ENCODE data around the gene TMEM212. TPM values are rescaled to one million over a fixed set of nuclear protein-coding genes. Genes with fewer than 3 reads are reported as not detected.
"Not testable (repeated sequence)": the region's sequence is repeated elsewhere in the genome, so short reads cannot be mapped to it uniquely, and the experiment has no call there.

The TMEM212 gene
- polyA plus RNA-seq, 1 donor: 0.15 TPM

DNA sequence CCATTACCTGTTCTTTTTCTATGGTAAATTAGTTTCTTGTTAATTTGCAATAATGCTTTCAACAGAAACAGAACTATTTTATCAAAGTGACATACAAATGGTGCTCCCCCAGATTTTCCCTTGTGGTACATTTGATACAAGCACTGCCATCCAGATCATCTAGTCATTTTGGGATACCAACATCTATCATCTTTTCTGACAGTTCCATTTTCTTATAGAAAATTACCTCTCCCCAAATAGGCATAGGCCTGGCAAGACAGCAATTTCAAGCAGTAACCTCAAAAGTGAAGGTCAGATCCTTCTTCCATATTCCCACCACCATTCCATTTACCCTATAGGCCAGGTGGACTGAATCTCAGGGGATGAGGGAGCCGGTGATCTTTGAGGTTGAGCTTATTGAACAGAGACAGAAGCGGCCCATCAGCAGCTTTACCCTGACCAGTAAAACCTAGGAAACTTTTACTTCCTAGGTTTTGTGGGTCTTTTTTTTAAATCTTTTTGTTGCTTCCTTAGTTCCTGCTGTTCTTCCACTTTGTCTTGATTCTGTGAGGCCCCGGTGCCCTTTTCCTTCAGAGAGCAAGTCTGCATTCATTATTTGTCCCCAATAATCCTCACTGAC is 29.8 kb upstream of the TMEM212 start:
- no peak for DNase-seq

- peak; percentile 39 for DNase-seq
These were observed 29.2 kb upstream of the TMEM212 start for GRCh38 chr3:171813897-171814460.

- DNase-seq: not testable (repeated sequence)
These were observed 28.5 kb upstream of the TMEM212 start for GRCh38 chr3:171814662-171815061.

- DNase-seq: no peak
These were observed 27.1 kb upstream of the TMEM212 start for GRCh38 chr3:171815973-171816595.

DNA sequence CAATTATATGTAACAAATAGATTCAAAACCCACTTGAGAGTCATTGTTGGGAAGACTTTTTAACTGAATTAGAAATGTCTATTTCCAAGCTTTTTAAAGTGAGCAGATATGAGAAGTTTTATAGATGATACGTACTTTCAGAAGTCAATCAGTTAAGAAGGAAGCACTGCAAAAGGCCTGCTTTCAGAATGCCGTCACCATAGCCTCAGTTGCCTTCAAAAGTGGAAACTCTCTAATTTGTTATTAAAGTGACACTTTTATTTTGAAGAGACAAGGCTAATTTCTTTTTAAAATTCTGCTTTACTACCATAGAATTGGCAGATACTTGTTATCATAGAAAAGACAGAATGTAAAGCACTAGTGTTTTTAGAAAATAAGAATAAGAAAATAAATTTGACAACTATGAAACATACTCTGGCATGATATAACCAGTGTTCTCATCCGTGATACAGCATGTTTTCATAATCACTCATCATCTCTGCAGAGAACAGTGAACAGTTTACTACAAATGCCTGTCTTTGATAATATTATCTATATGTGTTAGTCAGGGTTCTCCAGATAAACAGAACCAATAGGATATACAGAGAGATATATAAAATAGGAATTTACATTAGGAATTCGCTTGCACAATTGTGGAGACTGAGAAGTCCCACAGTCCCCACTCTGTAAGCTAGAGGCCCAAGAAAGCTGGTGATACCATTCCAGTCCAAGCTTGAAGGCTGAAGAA is 25.9 kb upstream of the TMEM212 start:
- no peak for DNase-seq

- no peak for DNase-seq
These were observed 22.1 kb upstream of the TMEM212 start for GRCh38 chr3:171821044-171821443.

DNA sequence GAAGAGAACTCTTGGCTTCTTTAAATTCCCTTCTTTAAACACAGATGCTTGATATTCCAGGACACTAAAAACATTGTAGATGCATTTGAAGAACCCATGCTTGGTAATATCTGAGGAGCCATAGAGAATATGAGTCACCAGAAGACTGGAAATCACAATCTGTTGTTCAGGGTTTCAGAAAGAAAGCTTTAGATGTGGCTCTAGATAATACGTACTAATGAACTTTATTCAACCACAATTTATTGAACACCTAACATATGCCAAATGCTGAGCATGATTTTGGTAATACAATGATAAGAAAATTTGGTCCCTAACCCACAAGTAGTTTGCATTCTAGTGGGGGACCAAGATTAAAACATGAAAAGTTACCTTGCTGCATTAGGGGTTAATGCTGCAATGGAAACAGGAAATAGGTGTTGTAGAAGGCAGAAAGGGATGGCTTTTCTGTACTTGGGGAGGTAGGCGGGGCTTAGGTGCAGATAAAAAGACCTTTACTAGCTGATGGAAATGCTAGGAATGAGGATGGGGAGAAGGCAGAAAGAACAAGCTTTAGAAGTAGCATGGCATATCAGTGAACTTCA is 21.3 kb upstream of the TMEM212 start:
- no peak for DNase-seq

- no peak for DNase-seq
These were observed 20.6 kb upstream of the TMEM212 start for GRCh38 chr3:171822431-171823106.

DNA sequence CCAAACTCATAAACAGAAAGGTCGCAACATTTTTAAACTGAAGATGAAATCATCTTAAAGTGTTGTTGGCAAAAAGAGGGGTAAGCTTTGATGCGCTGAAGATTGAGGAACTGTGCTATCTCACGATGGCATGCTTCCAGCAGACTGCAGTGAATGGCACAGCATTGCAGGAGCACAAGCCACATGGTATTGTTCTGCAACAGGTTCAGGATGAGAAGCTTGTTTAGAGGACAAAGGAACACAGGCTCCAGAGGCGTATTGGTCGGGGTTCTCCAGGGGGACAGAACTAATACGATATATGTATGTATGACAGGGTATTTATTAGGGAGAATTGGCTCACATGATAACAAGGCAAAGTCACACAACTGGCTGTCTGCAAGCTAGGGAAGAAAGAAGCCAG is 19.0 kb upstream of the TMEM212 start:
- DNase-seq: no peak

- DNase-seq: no peak
These were observed 18.3 kb upstream of the TMEM212 start for GRCh38 chr3:171824824-171825221.

DNA sequence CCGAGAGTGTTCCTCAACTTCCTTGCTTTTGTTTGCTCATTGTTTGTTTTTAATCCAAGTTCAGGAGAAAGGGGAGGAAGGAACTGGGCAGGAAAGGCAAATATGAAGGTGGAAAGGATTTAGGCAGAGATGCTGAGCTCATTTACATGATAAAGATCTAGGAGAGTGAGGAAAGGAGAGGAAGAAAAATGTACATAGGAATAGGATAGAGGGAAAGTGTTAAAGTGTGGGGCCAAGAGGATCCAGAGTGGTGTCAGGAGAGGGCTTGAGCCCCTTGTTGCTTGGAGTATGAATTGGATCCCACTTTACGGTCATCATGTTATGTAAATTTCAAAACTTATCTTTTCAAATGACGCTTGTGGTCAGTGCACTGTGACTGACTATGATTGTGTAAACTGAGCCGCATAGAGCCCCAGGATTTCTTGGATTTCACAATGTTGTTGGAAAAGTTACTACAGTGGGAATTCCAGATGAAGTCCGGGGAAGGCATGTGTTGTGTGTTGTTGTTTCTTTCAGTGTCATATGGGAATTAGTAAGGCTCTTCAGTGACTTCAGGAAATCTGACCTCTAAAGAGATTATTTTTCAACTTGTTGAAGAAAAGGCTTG is 17.8 kb upstream of the TMEM212 start:
- DNase-seq: peak; percentile 39

GRCh38 chr3:171827385-171827784 is 15.8 kb upstream of the TMEM212 start:
- no peak for DNase-seq

GRCh38 chr3:171827836-171828458 is 15.2 kb upstream of the TMEM212 start:
- DNase-seq: no peak

DNA sequence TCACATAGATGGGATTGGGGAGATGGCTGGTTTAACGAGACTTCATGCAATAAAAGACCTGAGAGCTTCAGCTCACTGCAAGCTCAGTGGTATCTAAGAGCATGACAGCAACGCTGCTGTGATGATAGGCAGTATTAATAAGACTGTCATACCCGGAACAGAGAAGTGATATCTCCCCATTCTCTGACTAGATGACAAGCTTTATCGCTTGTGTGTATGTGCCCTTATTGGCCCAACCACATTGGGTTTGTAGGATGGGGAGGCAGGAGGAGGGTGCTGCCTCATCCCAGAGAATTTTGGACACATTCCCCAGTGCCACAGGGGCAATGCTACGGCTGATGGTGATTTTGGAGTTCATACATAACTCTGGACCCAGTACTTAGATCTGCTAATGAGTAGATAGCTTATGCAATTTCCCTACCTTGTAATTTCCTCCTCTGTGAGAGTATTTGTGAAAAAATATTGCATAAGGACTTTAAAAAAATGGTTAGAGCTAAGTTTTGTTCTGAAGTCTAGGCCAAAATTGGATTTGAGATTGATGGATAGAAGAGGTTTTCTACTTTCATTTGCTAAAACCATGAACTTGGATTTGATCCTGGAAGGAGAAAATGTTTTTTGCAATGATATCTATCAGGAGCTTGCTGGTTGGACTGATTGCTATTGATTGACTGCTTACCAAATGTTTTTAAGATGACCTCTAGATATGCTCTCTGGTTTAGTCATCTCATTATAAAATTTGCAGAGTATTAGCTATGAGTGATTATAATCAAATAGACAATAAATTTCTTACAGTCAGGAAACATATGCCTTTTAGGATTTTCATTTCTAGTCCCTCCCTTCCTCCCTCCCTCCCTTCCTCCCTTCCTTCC is 14.0 kb upstream of the TMEM212 start:
- DNase-seq: no peak

- DNase-seq: peak; percentile 77
These were observed 13.2 kb upstream of the TMEM212 start for GRCh38 chr3:171829841-171830517.

DNA sequence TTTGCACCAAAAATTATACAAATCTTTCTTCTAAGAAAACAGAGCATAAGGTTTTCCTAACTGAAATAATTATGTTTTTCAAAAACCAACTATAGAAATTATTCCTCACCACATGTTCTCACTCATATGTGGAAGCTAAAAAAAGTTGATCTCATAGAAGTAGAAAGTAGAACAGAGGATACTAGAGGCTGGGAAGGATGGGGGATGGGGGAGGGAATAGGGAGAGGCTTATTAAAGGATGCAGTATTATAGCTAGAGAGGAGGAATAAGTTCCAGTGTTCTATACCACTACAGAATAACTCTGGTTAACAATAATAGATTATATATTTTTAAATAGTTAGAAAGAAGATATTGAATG is 12.7 kb upstream of the TMEM212 start:
- no peak for DNase-seq

DNA sequence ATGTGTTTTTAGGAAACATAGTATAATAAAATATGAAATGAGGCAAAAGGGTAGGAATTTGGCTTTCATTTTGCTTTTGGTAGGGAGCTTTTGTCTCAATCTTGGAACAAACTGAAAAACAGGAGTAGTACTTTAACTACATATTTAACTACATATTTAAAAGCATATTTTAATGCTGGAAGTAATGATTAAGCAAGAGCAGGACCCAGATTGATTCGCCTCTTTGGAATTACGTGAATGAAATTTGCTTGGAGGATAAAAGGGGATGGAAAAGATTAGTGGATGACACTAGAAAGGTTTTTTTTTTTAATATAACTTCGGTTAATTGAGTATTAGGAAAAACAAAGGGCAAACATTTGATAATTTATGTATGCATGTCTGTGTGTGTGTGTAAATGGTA is 11.2 kb upstream of the TMEM212 start:
- DNase-seq: no peak

DNA sequence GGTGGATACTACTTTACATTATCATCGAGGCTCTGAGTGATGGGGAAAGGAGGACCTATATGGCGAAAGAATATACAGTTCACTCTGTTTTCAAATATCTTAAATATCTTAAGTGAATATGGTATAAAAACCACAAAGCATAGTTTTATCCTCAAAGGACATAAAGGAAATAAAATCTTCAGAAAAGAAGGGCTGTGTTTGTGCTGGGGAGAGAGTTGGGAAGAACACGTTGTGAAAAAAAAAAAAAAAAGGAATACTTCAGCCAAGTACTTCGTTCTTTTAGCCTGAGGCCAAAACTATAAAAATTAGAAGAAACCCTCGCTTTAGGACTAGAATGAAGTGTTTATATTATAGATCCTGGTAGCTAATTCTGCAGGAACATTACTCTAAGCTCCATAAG is 10.2 kb upstream of the TMEM212 start:
- no peak for DNase-seq

DNA sequence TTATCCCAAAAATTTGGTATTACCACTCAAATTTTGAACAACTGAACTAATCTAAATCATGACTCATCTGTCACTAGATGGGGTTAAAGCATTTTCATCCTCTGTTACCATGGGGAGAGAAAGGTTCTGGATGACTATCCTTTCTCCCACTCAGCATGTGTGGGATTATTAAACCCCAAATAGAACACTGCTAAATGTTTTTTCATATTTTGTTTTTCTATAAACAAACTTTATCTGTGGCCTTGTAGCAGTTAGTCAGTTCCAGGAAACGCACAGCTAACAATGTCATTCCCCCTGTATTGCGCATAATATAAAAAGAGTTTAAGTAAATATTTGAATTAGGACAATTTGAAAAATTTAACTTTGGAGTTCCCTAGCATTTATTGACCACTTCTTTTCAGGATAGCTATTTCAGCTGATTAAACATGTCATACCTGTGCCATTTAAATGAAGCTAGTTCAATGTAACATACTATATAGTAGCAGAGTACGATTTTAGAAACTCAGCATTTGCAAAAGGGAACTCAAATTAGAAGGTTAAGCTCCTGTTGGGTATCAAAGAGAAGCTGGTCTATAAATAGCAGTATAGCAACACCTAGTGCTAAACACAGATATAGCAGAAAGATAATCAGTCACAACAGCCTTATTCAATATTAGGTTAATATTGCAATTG is 9.2 kb upstream of the TMEM212 start:
- DNase-seq: no peak

- no peak for DNase-seq
These were observed 8.7 kb upstream of the TMEM212 start for GRCh38 chr3:171834461-171834801.

All from hindlimb muscle (tissue), 1 donor.